HepG2 (cell line): ENCODE results near the gene SRRM3. TPM values are rescaled to one million over a fixed set of nuclear protein-coding genes. Genes with fewer than 3 reads are reported as not detected.

Experiments
- ATF7 ChIP-seq, 2 experiments: fragments of 450-650 bp in 1 of 2; sonication (generic) in 1 of 2; formaldehyde crosslinking in 1 of 2; IDR thresholded peaks; 2 replicates each; pipeline versions ENCODE4 v1.4.0 to v1.6.1; 2016 to 2020; ENCODE audit warnings: antibody characterized with exemption in 1 of 2, mild to moderate bottlenecking in 1 of 2, missing genetic modification reagents in 1 of 2
- CREM ChIP-seq, 2 experiments: sonication (generic) in 1 of 2; formaldehyde crosslinking in 1 of 2; IDR thresholded peaks; 2 replicates each; pipeline versions ENCODE4 v1.4.0 to v1.6.1; 2016 to 2020; ENCODE audit warnings: antibody characterized with exemption in 1 of 2, mild to moderate bottlenecking in 1 of 2, missing genetic modification reagents in 1 of 2
- ERF ChIP-seq: IDR thresholded peaks from 2 replicates; pipeline ENCODE4 v1.6.1; 2018; ENCODE audit warnings: missing biosample characterization, missing genetic modification reagents
- GRHL1 ChIP-seq: sonication (generic); formaldehyde crosslinking; conservative IDR thresholded peaks from 2 replicates; pipeline ENCODE4 v1.8.0; 2022; ENCODE audit warnings: missing genetic modification reagents
- HINFP ChIP-seq: sonication (generic); formaldehyde crosslinking; IDR thresholded peaks from 2 replicates; pipeline ENCODE4 v1.4.0; 2020; ENCODE audit warnings: low read depth, mild to moderate bottlenecking, missing genetic modification reagents
- JUN ChIP-seq: sonication (generic); formaldehyde crosslinking; IDR thresholded peaks from 2 replicates; pipeline ENCODE4 v1.4.0; 2020; ENCODE audit warnings: mild to moderate bottlenecking, missing genetic modification reagents
- MAFK ChIP-seq, 2 experiments: IDR thresholded peaks in 1 of 2; conservative IDR thresholded peaks in 1 of 2; 2 replicates each; pipeline ENCODE4 v1.6.1; 2011; ENCODE audit warnings: improper control_type of control experiment in 2 of 2, low read length in 2 of 2
- MTA1 ChIP-seq: sonication (generic); formaldehyde crosslinking; IDR thresholded peaks from 2 replicates; pipeline ENCODE4 v1.4.0; 2020; ENCODE audit warnings: missing genetic modification reagents, mild to moderate bottlenecking, borderline replicate concordance
- MTF2 ChIP-seq: sonication (generic); formaldehyde crosslinking; IDR thresholded peaks from 2 replicates; pipeline ENCODE4 v1.5.0; 2020; ENCODE audit warnings: missing genetic modification reagents, borderline replicate concordance
- PHF21A ChIP-seq: sonication (generic); formaldehyde crosslinking; IDR thresholded peaks from 2 replicates; pipeline ENCODE4 v1.5.0; 2020; ENCODE audit warnings: mild to moderate bottlenecking, missing genetic modification reagents
- SATB2 ChIP-seq: sonication (generic); formaldehyde crosslinking; IDR thresholded peaks from 2 replicates; pipeline ENCODE4 v1.5.0; 2020; ENCODE audit warnings: missing genetic modification reagents
- SMARCE1 ChIP-seq: fragments of 450-650 bp; IDR thresholded peaks from 2 replicates; pipeline ENCODE4 v1.6.1; 2017; ENCODE audit warnings: borderline replicate concordance
- TFDP2 ChIP-seq: sonication (generic); formaldehyde crosslinking; IDR thresholded peaks from 2 replicates; pipeline ENCODE4 v1.4.0; 2020; ENCODE audit warnings: missing genetic modification reagents
- YY1 ChIP-seq: IDR thresholded peaks from 2 replicates; pipeline ENCODE4 v1.6.1; 2011; ENCODE audit warnings: low read length, low read depth, moderate library complexity, mild to moderate bottlenecking; ENCODE audit not compliant: insufficient read depth, insufficient replicate concordance
- ZBTB2 ChIP-seq: sonication (generic); formaldehyde crosslinking; IDR thresholded peaks from 2 replicates; pipeline ENCODE4 v1.8.0; 2022; ENCODE audit warnings: low read depth, missing genetic modification reagents
- ZNF232 ChIP-seq: sonication (generic); formaldehyde crosslinking; IDR thresholded peaks from 2 replicates; pipeline ENCODE4 v1.4.0; 2020; ENCODE audit warnings: missing genetic modification reagents, borderline replicate concordance
- ZNF251 ChIP-seq: sonication (generic); formaldehyde crosslinking; IDR thresholded peaks from 2 replicates; pipeline ENCODE4 v1.9.0; 2021; ENCODE audit warnings: mild to moderate bottlenecking, missing genetic modification reagents
- ZSCAN5A ChIP-seq: sonication (generic); formaldehyde crosslinking; IDR thresholded peaks from 2 replicates; pipeline ENCODE4 v1.8.0; 2022; ENCODE audit warnings: mild to moderate bottlenecking, missing genetic modification reagents, borderline replicate concordance
- polyA plus RNA-seq, 8 experiments: library from polyadenylated mRNA; depleted of rRNA in 3 of 8; stranded (reverse) in 7 of 8; unstranded in 1 of 8; fragments of >200 nt; fragmentation: Illumina TruSeq in 4 of 8; extraction: Trizol in 4 of 8; gene quantifications; 2 replicates each; pipeline versions ENCODE4 v1.2.1 to v1.2.3, GENCODE V29; 2011 to 2016; ENCODE audit warnings: low read depth in 4 of 8, missing spikeins in 1 of 8, mixed read lengths in 1 of 8; ENCODE audit not compliant: insufficient read depth in 1 of 8
- total RNA-seq, 5 experiments: library from RNA; depleted of rRNA; stranded (reverse); fragments of >200 nt; fragmentation: Illumina TruSeq; extraction: Trizol; gene quantifications; 2 replicates each; pipeline ENCODE4 v1.2.3, GENCODE V29; 2016; ENCODE audit warnings: low read depth in 1 of 5
- TF ChIP-seq, protein P1 (sequence below): IDR thresholded peaks from 2 replicates; pipeline ENCODE4 v1.6.1; 2016; ENCODE audit warnings: mild to moderate bottlenecking

The SRRM3 gene
- total and polyA plus RNA-seq, 2 of the 13 experiments (the other 11 are each of a cell fraction or from before 2014, with no cell fraction given), result 0.13 to 0.54 TPM

GRCh38 chr7:76314042-76314721 is 112.5 kb downstream of the SRRM3 start (continued):
- TF ChIP-seq CREM (IDR thresholded peaks at IDR 0.05) (no peak), CREM (CRISPR knock-in tag; IDR thresholded peaks at IDR 0.05) (no peak), MTA1 (0 out of 2 replicates have a peak, but pooled peaks have one; percentile 41), ZNF251 (CRISPR knock-in tag) (no peak), GRHL1 (CRISPR knock-in tag) (no peak), ZBTB2 (CRISPR knock-in tag) (no peak), YY1 (peak; percentile 71), MTF2 (CRISPR knock-in tag) (no peak), TFDP2 (CRISPR knock-in tag) (0 out of 2 replicates have a peak, but pooled peaks have one; percentile 56), ATF7 (IDR thresholded peaks at IDR 0.05) (no peak), ATF7 (CRISPR knock-in tag; IDR thresholded peaks at IDR 0.05) (no peak), ZSCAN5A (CRISPR knock-in tag) (no peak), ERF (peak; percentile 88), JUN (CRISPR knock-in tag) (peak; percentile 33; the same call in 1 of the 2 replicates), ZNF232 (CRISPR knock-in tag) (peak; percentile 69; the same call in 1 of the 2 replicates), MAFK (conservative IDR thresholded peaks at IDR 0.05 in 1 of 2, IDR thresholded peaks at IDR 0.05 in 1 of 2; ENCODE audit: low read length in 2 of 2) (no peak), HINFP (CRISPR knock-in tag) (peak; percentile 76), PHF21A (CRISPR knock-in tag) (peak; percentile 62; the same call in 1 of the 2 replicates), SMARCE1 (no peak), SATB2 (no peak)
- TF ChIP-seq, protein P1, sequence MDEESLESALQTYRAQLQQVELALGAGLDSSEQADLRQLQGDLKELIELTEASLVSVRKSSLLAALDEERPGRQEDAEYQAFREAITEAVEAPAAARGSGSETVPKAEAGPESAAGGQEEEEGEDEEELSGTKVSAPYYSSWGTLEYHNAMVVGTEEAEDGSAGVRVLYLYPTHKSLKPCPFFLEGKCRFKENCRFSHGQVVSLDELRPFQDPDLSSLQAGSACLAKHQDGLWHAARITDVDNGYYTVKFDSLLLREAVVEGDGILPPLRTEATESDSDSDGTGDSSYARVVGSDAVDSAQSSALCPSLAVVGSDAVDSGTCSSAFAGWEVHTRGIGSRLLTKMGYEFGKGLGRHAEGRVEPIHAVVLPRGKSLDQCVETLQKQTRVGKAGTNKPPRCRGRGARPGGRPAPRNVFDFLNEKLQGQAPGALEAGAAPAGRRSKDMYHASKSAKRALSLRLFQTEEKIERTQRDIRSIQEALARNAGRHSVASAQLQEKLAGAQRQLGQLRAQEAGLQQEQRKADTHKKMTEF (CRISPR knock-in tag), result peak; percentile 90
